Measurements from ENCODE around the gene AK5.

DNA sequence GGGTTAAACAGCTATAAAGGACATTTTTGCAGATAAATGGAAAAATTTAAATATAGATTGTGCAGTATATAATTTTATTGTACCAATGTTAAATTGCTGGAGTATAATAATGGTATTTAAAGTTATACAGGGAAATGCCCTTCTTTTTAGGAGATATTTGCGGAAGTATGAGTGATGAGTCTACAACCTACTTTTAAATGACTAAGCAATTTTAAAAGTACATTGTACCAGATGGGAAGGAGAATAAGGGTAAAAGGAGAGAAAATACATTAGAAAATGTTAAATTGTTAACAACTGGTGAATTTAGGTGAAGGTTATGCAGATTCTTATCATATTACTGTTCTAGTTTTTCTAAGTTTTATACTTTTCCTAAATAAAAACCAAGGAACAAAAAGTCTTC, 308.8 kb downstream of the AK5 start:
- TF ChIP-seq, protein P1, sequence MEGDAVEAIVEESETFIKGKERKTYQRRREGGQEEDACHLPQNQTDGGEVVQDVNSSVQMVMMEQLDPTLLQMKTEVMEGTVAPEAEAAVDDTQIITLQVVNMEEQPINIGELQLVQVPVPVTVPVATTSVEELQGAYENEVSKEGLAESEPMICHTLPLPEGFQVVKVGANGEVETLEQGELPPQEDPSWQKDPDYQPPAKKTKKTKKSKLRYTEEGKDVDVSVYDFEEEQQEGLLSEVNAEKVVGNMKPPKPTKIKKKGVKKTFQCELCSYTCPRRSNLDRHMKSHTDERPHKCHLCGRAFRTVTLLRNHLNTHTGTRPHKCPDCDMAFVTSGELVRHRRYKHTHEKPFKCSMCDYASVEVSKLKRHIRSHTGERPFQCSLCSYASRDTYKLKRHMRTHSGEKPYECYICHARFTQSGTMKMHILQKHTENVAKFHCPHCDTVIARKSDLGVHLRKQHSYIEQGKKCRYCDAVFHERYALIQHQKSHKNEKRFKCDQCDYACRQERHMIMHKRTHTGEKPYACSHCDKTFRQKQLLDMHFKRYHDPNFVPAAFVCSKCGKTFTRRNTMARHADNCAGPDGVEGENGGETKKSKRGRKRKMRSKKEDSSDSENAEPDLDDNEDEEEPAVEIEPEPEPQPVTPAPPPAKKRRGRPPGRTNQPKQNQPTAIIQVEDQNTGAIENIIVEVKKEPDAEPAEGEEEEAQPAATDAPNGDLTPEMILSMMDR (IDR thresholded peaks at IDR 0.05; ENCODE audit: low read depth, low read length) = no peak
- TF ChIP-seq EZH2phosphoT487 (IDR thresholded peaks at IDR 0.05; ENCODE audit: low read depth) = no peak

All from OCI-LY3 (cell line).